GM18867 (cell line): ENCODE results near the gene EFCAB6.

ENCODE experiments used
- ATAC-seq: cut with Tn5 transposase; IDR thresholded peaks from one replicate; pipeline ENCODE4 v1.9.1; 2021; ENCODE audit warnings: mild to moderate bottlenecking, moderate library complexity; ENCODE audit not compliant: unreplicated experiment

The EFCAB6 gene

GRCh38 chr22:43847376-43848289 lies 35.5 kb upstream of the EFCAB6 start:
- ATAC-seq, result no peak

DNA sequence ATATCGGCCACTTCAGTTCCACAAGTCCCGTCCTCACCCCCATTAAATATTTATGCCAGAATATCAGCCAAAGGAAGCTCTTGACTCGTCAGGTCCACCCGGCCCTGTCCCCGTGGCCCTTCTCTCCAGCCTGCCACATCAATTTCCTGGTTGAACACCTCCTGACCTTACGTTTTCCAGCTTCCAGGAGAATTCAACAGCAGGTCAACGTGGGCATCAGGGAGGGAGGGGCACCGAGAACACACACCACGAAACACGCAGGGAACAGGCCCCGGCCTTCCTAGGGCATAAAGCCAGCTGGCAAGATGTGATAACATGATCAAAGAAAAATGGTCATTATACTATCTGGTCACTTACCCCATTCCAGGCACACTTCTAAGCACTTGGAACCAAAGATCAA lies 34.9 kb upstream of the EFCAB6 start:
- ATAC-seq, result no peak

GRCh38 chr22:43845981-43846380 lies 33.9 kb upstream of the EFCAB6 start:
- no peak for ATAC-seq

GRCh38 chr22:43844560-43845545 lies 32.7 kb upstream of the EFCAB6 start:
- ATAC-seq, result no peak

- ATAC-seq, result no peak
These were observed 31.9 kb upstream of the EFCAB6 start for GRCh38 chr22:43843783-43844530.

GRCh38 chr22:43841742-43842141 lies 29.6 kb upstream of the EFCAB6 start:
- no peak for ATAC-seq

GRCh38 chr22:43840851-43841250 lies 28.7 kb upstream of the EFCAB6 start:
- no peak for ATAC-seq

DNA sequence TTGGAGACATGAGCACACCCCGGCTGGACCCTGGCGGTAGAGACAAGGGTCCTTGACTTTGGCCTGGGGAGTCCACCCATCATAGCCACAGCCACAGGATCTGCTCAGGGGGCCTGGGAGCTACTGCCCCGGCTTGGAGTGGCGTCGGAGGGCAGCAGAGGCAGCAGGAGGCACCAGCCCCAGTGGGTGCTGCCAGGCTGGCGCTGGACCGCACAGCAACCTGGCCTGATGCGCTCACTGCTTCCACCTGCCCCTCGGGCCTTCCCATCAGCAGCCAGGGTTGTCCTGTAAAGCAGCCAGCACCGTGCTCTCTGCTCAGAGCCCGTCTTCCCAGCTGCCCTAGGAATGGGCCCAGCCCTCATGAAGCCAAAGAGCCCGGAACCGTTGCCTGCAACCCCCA lies 28.3 kb upstream of the EFCAB6 start:
- no peak for ATAC-seq

DNA sequence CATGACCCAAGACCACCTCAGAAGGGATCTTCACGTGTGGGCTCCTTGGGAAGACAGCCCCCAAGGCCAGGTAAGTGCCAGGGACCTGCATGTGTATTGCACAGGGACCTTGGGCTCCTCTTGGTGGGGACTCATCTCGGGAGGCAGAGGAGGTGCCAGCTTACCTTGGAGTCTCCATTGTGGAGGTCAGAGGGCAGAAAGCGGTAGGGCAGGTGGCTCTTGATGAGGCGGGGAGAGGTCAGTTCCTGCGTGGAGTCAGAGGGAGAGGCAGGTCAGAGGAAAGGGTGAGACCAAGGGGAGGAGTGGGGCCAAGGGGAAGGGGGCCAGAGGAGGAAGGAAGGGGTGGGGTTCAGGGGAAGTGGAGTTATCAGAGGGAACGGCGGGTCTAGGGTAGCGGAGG lies 27.7 kb upstream of the EFCAB6 start:
- ATAC-seq, result no peak

DNA sequence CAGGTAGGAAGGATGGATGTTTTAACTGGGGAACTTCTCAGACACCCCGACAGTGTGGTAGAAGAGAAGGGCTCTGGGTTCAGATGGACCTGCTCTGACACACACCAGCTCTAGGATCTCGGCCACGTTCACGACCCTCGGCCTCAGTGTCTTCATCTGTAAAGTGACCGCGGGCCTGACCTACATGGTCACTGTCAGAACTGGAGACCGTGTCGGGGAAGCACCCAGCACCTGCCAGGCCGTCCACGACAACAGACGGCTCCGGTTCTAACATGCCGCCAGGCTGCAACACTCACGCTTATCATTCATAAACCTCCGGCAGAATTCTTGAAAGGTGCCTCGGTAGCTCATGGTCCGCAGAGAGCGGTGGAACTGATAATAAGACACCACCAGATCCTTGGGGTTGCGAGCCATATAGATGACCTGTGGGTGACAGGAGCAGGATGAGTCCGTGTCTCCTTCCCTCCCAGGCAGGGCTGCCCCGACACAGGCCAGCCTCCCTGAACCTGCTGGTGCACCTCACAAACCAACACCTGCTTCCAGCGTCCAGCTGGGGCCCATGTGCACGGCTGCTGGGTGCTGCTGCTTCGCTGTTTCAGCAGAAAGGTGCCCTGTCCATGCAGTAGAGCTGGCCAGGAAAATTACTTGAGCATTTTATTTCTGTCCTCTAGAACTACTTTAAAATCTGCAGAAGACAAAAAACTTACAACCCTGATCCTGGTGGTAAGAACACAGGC lies 26.6 kb upstream of the EFCAB6 start:
- no peak for ATAC-seq

DNA sequence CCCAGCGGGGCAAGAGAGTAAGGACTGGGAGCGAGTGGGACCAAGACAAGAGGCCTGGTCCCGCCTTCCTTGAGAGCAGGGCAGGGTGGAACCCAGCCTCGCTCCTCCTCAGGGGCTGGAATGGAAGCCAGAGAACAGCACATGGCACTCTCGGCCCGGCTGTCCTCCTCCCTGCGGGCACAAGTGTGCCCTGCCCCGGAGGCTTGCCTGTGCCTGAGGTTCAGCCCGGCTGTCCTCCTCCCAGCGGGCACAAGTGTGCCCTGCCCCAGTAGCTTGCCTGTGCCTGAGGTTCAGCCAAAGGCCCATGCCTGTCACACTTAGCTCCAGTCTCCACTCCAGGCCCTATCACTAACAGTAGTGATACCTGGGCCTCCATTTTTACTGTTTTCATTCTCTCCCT lies 26.1 kb upstream of the EFCAB6 start:
- no peak for ATAC-seq

DNA sequence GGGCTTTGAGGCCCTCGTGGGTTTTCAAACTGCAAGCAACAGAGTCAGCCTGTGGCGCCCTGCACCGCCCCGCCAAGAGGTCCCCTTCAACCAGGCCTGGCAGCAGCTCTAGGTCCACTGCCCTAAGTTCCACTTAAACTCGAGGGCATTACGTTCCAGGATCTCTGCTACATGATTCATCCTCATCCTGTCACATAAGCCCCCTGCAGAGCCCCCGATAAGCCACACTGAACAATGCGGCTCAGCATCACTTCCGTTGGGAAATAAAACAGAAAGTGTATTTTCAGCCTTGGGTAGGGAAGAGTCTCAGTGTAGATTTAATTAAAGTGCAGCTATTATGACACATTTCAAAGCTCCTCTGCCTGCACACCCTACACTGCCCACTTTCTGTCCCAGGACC lies 25.6 kb upstream of the EFCAB6 start:
- ATAC-seq, result no peak

- ATAC-seq, result no peak
These were observed 23.6 kb upstream of the EFCAB6 start for GRCh38 chr22:43835736-43836135.

GRCh38 chr22:43835166-43835565 lies 23.1 kb upstream of the EFCAB6 start:
- ATAC-seq, result no peak

- ATAC-seq, result no peak
These were observed 21.5 kb upstream of the EFCAB6 start for GRCh38 chr22:43833286-43834240.

GRCh38 chr22:43832393-43833265 lies 20.5 kb upstream of the EFCAB6 start:
- no peak for ATAC-seq

- no peak for ATAC-seq
These were observed 19.7 kb upstream of the EFCAB6 start for GRCh38 chr22:43831561-43832392.
